HG03378 (cell line): Measurements from ENCODE around the gene INHBC.
"Not testable (repeated sequence)": the region's sequence is repeated elsewhere in the genome, so short reads cannot be mapped to it uniquely, and the experiment has no call there.

Experiments used
- ATAC-seq: cut with Tn5 transposase; IDR thresholded peaks from one replicate; pipeline ENCODE4 v1.9.1; 2021; ENCODE audit warnings: mild to moderate bottlenecking, moderate library complexity; ENCODE audit not compliant: unreplicated experiment

Gene INHBC

GRCh38 chr12:57479376-57480115, 45.0 kb downstream of the INHBC start, which contains the start of gene ARHGAP9:
ARHGAP9 (minus strand) TSS chr12:57479866; CDS start chr12:57479406, 460 bp downstream.
- no peak for ATAC-seq

- no peak for ATAC-seq
Measured at GRCh38 chr12:57481671-57482070, 47.1 kb downstream of the INHBC start.

GRCh38 chr12:57483466-57483865, 48.9 kb downstream of the INHBC start:
- no peak for ATAC-seq

- no peak for ATAC-seq
Measured at GRCh38 chr12:57485695-57486094, 51.1 kb downstream of the INHBC start.

GRCh38 chr12:57487055-57487596, 52.5 kb downstream of the INHBC start:
- ATAC-seq: no peak

GRCh38 chr12:57487597-57488401, 53.2 kb downstream of the INHBC start, which contains the start of gene MARS1:
MARS1 (plus strand) TSS chr12:57488068; CDS start chr12:57488091, 23 bp downstream.
- ATAC-seq: peak; percentile 98

- no peak for ATAC-seq
Measured at GRCh38 chr12:57488402-57489156, 54.0 kb downstream of the INHBC start.

- ATAC-seq: no peak
Measured at GRCh38 chr12:57489157-57489641, 54.6 kb downstream of the INHBC start.

GRCh38 chr12:57490126-57490525, 55.5 kb downstream of the INHBC start:
- no peak for ATAC-seq

- no peak for ATAC-seq
Measured at GRCh38 chr12:57491393-57492280, 57.1 kb downstream of the INHBC start.

- ATAC-seq: not testable (repeated sequence)
Measured at GRCh38 chr12:57495051-57495701, 60.6 kb downstream of the INHBC start.

- ATAC-seq: no peak
Measured at GRCh38 chr12:57496822-57497221, 62.2 kb downstream of the INHBC start.

- no peak for ATAC-seq
Measured at GRCh38 chr12:57497223-57498131, 62.9 kb downstream of the INHBC start.

- ATAC-seq: no peak
Measured at GRCh38 chr12:57498132-57498502, 63.5 kb downstream of the INHBC start.

- ATAC-seq: no peak
Measured at GRCh38 chr12:57498571-57498970, 64.0 kb downstream of the INHBC start.

GRCh38 chr12:57500213-57500612, 65.6 kb downstream of the INHBC start:
- ATAC-seq: no peak
